Mesenchymal stem cell (in vitro differentiated cells and primary cell): ENCODE measurements around the gene RBM4.

Source experiments
- DNase-seq: peaks from one replicate; pipeline ENCODE4 v3.0.0-alpha.2; 2013
- H2AFZ ChIP-seq: one replicate; pipeline ENCODE4 v1.6.1; 2013; ENCODE audit warnings: low read depth, mild to moderate bottlenecking, control low read depth, inconsistent platforms, low read length, moderate library complexity
- H2AK5ac ChIP-seq: 2 replicates; pipeline ENCODE4 v1.6.1; 2013; ENCODE audit warnings: low read length, moderate library complexity, mild to moderate bottlenecking, inconsistent platforms; ENCODE audit not compliant: severe bottlenecking
- H2BK120ac ChIP-seq: one replicate; pipeline ENCODE4 v1.6.1; 2013; ENCODE audit warnings: low read depth, mild to moderate bottlenecking, inconsistent platforms, low read length, moderate library complexity
- H2BK12ac ChIP-seq, 2 experiments: one replicate each; pipeline ENCODE4 v1.6.1; 2013; ENCODE audit warnings: inconsistent platforms in 2 of 2, low read length in 2 of 2, mild to moderate bottlenecking in 2 of 2, moderate library complexity in 2 of 2, control low read depth in 1 of 2
- H2BK15ac ChIP-seq: one replicate; pipeline ENCODE4 v1.6.1; 2013; ENCODE audit warnings: mild to moderate bottlenecking, low read depth, inconsistent platforms; ENCODE audit not compliant: poor library complexity, severe bottlenecking
- H2BK5ac ChIP-seq: 2 replicates; pipeline ENCODE4 v1.6.1; 2013; ENCODE audit warnings: low read depth, mild to moderate bottlenecking, low read length, control low read depth, inconsistent platforms; ENCODE audit not compliant: poor library complexity, severe bottlenecking
- H3K14ac ChIP-seq, 2 experiments: one replicate each; pipeline ENCODE4 v1.6.1; 2013; ENCODE audit warnings: inconsistent platforms in 2 of 2, low read length in 2 of 2, control low read depth in 1 of 2, mild to moderate bottlenecking in 1 of 2, moderate library complexity in 1 of 2
- H3K18ac ChIP-seq, 2 experiments: one replicate each; pipeline ENCODE4 v1.6.1; 2013; ENCODE audit warnings: inconsistent platforms in 2 of 2, low read length in 2 of 2, control low read depth in 1 of 2, low read depth in 1 of 2, mild to moderate bottlenecking in 1 of 2
- H3K23ac ChIP-seq, 2 experiments: one replicate each; pipeline ENCODE4 v1.6.1; 2013; ENCODE audit warnings: inconsistent platforms in 2 of 2, low read length in 2 of 2, mild to moderate bottlenecking in 2 of 2, moderate library complexity in 2 of 2, control low read depth in 1 of 2
- H3K27ac ChIP-seq: 2 replicates; pipeline ENCODE4 v1.5.1; 2013; ENCODE audit warnings: mild to moderate bottlenecking, moderate library complexity, low read length, control low read depth, inconsistent platforms; ENCODE audit not compliant: poor library complexity, severe bottlenecking
- H3K27me3 ChIP-seq, 2 experiments: 2 replicates each; pipeline versions ENCODE4 v1.6.1 to v1.7.0; 2013; ENCODE audit warnings: low read length in 2 of 2, mild to moderate bottlenecking in 2 of 2, moderate library complexity in 2 of 2, control low read depth in 1 of 2, inconsistent platforms in 1 of 2; ENCODE audit not compliant: control insufficient read depth in 1 of 2, insufficient read depth in 1 of 2
- H3K36me3 ChIP-seq, 2 experiments: 2 replicates each; pipeline versions ENCODE4 v1.6.1 to v1.7.0; 2013; ENCODE audit warnings: low read length in 2 of 2, control low read depth in 1 of 2, inconsistent platforms in 1 of 2, low read depth in 1 of 2, mild to moderate bottlenecking in 1 of 2; ENCODE audit not compliant: insufficient read depth in 2 of 2, control insufficient read depth in 1 of 2
- H3K4ac ChIP-seq, 2 experiments: one replicate each; pipeline ENCODE4 v1.6.1; 2013; ENCODE audit warnings: inconsistent platforms in 2 of 2, low read length in 2 of 2, mild to moderate bottlenecking in 2 of 2, moderate library complexity in 2 of 2, control low read depth in 1 of 2, low read depth in 1 of 2
- H3K4me1 ChIP-seq: 2 replicates; pipeline ENCODE4 v1.6.1; 2013; ENCODE audit warnings: low read depth, low read length, control low read depth; ENCODE audit not compliant: control insufficient read depth, insufficient read depth
- H3K4me2 ChIP-seq: 2 replicates; pipeline ENCODE4 v1.6.1; 2013; ENCODE audit warnings: low read length, mild to moderate bottlenecking, inconsistent platforms; ENCODE audit not compliant: poor library complexity, severe bottlenecking
- H3K4me3 ChIP-seq, 2 experiments: 2 replicates each; pipeline versions ENCODE4 v1.5.1 to v1.7.0; 2013; ENCODE audit warnings: low read length in 2 of 2, mild to moderate bottlenecking in 2 of 2, control low read depth in 1 of 2, low read depth in 1 of 2; ENCODE audit not compliant: insufficient read depth in 1 of 2
- H3K79me1 ChIP-seq: replicated peaks from 2 replicates; pipeline ENCODE4 v1.6.1; 2013; ENCODE audit warnings: mild to moderate bottlenecking, control low read depth, low read length, inconsistent platforms; ENCODE audit not compliant: poor library complexity, severe bottlenecking
- H3K9ac ChIP-seq: 2 replicates; pipeline ENCODE4 v1.7.0; 2013; ENCODE audit warnings: mild to moderate bottlenecking, low read length, moderate library complexity
- H3K9me3 ChIP-seq: 2 replicates; pipeline ENCODE4 v1.7.0; 2013; ENCODE audit warnings: mild to moderate bottlenecking, low read length; ENCODE audit not compliant: control insufficient read depth
- H4K8ac ChIP-seq: one replicate; pipeline ENCODE4 v1.6.1; 2013; ENCODE audit warnings: inconsistent platforms, mild to moderate bottlenecking, low read length, moderate library complexity
- H4K91ac ChIP-seq: one replicate; pipeline ENCODE4 v1.6.1; 2013; ENCODE audit warnings: mild to moderate bottlenecking, low read length, inconsistent platforms
- WGBS: methylation state at CpG from one replicate; pipeline ENCODE4 v1.1.7; 2013; ENCODE audit warnings: mixed read lengths; 5-methylcytosine and 5-hydroxymethylcytosine counted together

The RBM4 gene

GRCh38 chr11:66652651-66653050, 14.1 kb downstream of the RBM4 start:
- H4K8ac ChIP-seq: no peak overlapping the region
- no peak for DNase-seq
- H3K9me3 ChIP-seq: no peaks in the 10 kb centered on the region
- peaks cover 54 to 66% of the 10 kb centered on the region in 2 experiments for H3K36me3 ChIP-seq
- H3K23ac ChIP-seq: no peak overlapping the region
- H2BK12ac ChIP-seq: no peak overlapping the region
- H2AFZ ChIP-seq: no peak overlapping the region
- H2BK15ac ChIP-seq: no peak overlapping the region
- H3K14ac ChIP-seq: no peak overlapping the region
- no peak overlapping the region for H3K9ac ChIP-seq
- no peak overlapping the region for H4K91ac ChIP-seq
- H3K4me1 ChIP-seq: peaks cover 2% of the 10 kb centered on the region
- no peak overlapping the region for H2BK5ac ChIP-seq
- H3K4me2 ChIP-seq: no peak overlapping the region
- no peak overlapping the region for H3K4me3 ChIP-seq
- H2BK120ac ChIP-seq: no peak overlapping the region
- H3K79me1 ChIP-seq: peaks cover 8% of the 10 kb centered on the region
- no peaks in the 10 kb centered on the region for H3K27me3 ChIP-seq
- H3K27ac ChIP-seq: no peak overlapping the region
- no peak overlapping the region for H3K4ac ChIP-seq
- no peak overlapping the region for H3K18ac ChIP-seq
- 96% methylated on average over 6 of the region's 7 CpGs for WGBS
- no peak overlapping the region for H2AK5ac ChIP-seq

- Histone ChIP-seq H2BK120ac (no peak overlapping the region), H3K79me1 (peaks cover 8% of the 10 kb centered on the region), H3K23ac (no peak overlapping the region), H2BK12ac (no peak overlapping the region), H3K9me3 (no peaks in the 10 kb centered on the region), H3K18ac (no peak overlapping the region), H3K36me3 (peaks cover 54 to 65% of the 10 kb centered on the region in 2 experiments), H3K27ac (no peak overlapping the region), H2AFZ (no peak overlapping the region), H2AK5ac (no peak overlapping the region), H3K9ac (no peak overlapping the region), H3K4me3 (no peak overlapping the region), H3K4me2 (no peak overlapping the region), H4K8ac (no peak overlapping the region), H3K4ac (no peak overlapping the region), H3K4me1 (peaks cover 2% of the 10 kb centered on the region), H2BK15ac (no peak overlapping the region), H3K14ac (no peak overlapping the region), H2BK5ac (no peak overlapping the region), H3K27me3 (no peaks in the 10 kb centered on the region), H4K91ac (no peak overlapping the region)
- DNase-seq: no peak
- 100% methylated on average over 6 of the region's 6 CpGs for WGBS
Observed at GRCh38 chr11:66653123-66653522, 14.6 kb downstream of the RBM4 start.

- H3K27me3 ChIP-seq: no peaks in the 10 kb centered on the region
- no peak overlapping the region for H4K8ac ChIP-seq
- H3K4me3 ChIP-seq: no peak overlapping the region
- H3K4me2 ChIP-seq: no peak overlapping the region
- H2BK120ac ChIP-seq: no peak overlapping the region
- no peak overlapping the region for H2AK5ac ChIP-seq
- no peak overlapping the region for H2BK15ac ChIP-seq
- H3K14ac ChIP-seq: no peak overlapping the region
- no peak overlapping the region for H2AFZ ChIP-seq
- peaks cover 44 to 66% of the 10 kb centered on the region in 2 experiments for H3K36me3 ChIP-seq
- peaks cover 20% of the 10 kb centered on the region for H3K79me1 ChIP-seq
- H3K23ac ChIP-seq: no peak overlapping the region
- no peak overlapping the region for H2BK5ac ChIP-seq
- H2BK12ac ChIP-seq: no peak overlapping the region
- H4K91ac ChIP-seq: no peak overlapping the region
- whole genome bisulfite sequencing: 95% methylated on average over 2 of the region's 2 CpGs
- H3K4me1 ChIP-seq: no peaks in the 10 kb centered on the region
- no peak overlapping the region for H3K4ac ChIP-seq
- H3K18ac ChIP-seq: no peak overlapping the region
- no peak overlapping the region for H3K9ac ChIP-seq
- no peak overlapping the region for H3K27ac ChIP-seq
- no peak for DNase-seq
- no peaks in the 10 kb centered on the region for H3K9me3 ChIP-seq
Observed at GRCh38 chr11:66659763-66660162, 21.3 kb downstream of the RBM4 start.

GRCh38 chr11:66663741-66664296, 25.3 kb downstream of the RBM4 start:
- Histone ChIP-seq H3K4ac (no peak overlapping the region), H3K4me2 (no peak overlapping the region), H2BK12ac (no peak overlapping the region), H3K4me3 (no peak overlapping the region), H3K18ac (no peak overlapping the region), H2AFZ (no peak overlapping the region), H2BK15ac (no peak overlapping the region), H2BK5ac (no peak overlapping the region), H3K9ac (no peak overlapping the region), H3K23ac (no peak overlapping the region), H2AK5ac (no peak overlapping the region), H3K9me3 (no peaks in the 10 kb centered on the region), H3K27me3 (no peaks in the 10 kb centered on the region), H3K4me1 (no peaks in the 10 kb centered on the region), H4K91ac (no peak overlapping the region), H3K27ac (no peak overlapping the region), H4K8ac (no peak overlapping the region), H3K79me1 (peaks cover 25% of the 10 kb centered on the region), H3K14ac (no peak overlapping the region), H2BK120ac (no peak overlapping the region), H3K36me3 (peaks cover 37 to 83% of the 10 kb centered on the region in 2 experiments)
- no peak for DNase-seq
- no CpG with 5 or more reads among the region's 1 CpG for WGBS
